ENCODE results near the gene PRR12.

DNA sequence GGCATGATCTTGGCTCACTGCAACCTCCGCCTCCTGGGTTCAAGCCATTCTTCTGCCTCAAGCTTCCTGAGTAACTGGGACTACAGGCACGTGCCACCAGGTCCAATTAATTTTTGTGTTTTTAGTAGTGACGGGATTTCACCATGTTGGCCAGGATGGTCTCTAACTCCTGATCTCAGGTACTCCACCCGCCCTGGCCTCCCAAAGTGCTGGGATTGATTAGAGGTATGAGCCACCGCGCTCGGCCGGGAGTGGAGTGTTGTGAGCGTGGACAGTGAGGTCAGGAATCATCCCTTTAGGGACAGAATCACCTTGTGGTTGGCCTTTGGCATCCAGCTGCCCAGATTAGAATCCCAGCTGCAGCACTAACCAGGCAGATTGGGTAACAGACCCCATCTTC, 38.7 kb downstream of the PRR12 start:
- TF ChIP-seq YY1 (IDR thresholded peaks at IDR 0.05; ENCODE audit: insufficient read depth, insufficient read length) (no peak), SUZ12 (IDR thresholded peaks at IDR 0.05; ENCODE audit: extremely low read depth, insufficient read depth, insufficient read length) (no peak), ZNF274 (IDR thresholded peaks at IDR 0.05; ENCODE audit: low read depth, low read length) (no peak)

Measured in NT2/D1 (cell line).